IMR-90 (cell line): Measurements from ENCODE around the gene EMSY. TPM values are rescaled to one million over a fixed set of nuclear protein-coding genes. Genes with fewer than 3 reads are reported as not detected.
A peak's percentile ranks its signal among the peaks of the same experiment; 100 is the strongest.

Experiments
- ATAC-seq: fragments of 200-7000 bp; cut with Tn5 transposase; 2 replicates; pipeline ENCODE4 v1.9.1; 2020; ENCODE audit warnings: low read depth, mild to moderate bottlenecking, moderate library complexity
- BruUV-seq: library from RNA; stranded (reverse); fragments of 400-500 nt; replicated peaks from 2 replicates; lab custom pipeline; 2021; lab: Mats Ljungman, UMichigan
- CTCF ChIA-PET: fragments of 300-600 bp; formaldehyde crosslinking; extraction: SDS; loops from one replicate; lab custom pipeline; 2021; ENCODE audit warnings: antibody characterized with exemption; lab: Yijun Ruan, JAX
- POLR2A ChIA-PET: fragments of 300-600 bp; sonication (Branson Sonifier 250); formaldehyde crosslinking; loops from one replicate; lab custom pipeline; 2022; ENCODE audit warnings: antibody characterized with exemption; ENCODE audit not compliant: unreplicated experiment; lab: Charles Lee
- DNase-seq: peaks from one replicate; pipeline ENCODE4 v3.0.0; 2013
- H2AFZ ChIP-seq: replicated peaks from 2 replicates; pipeline ENCODE3; 2013; ENCODE audit warnings: low read length, mild to moderate bottlenecking; ENCODE audit not compliant: poor library complexity
- H2AK5ac ChIP-seq: 2 replicates; pipeline ENCODE4 v1.6.1; 2013; ENCODE audit warnings: low read depth, low read length, inconsistent platforms
- H2AK9ac ChIP-seq: replicated peaks from 2 replicates; pipeline ENCODE3; 2013; ENCODE audit warnings: mild to moderate bottlenecking, low read depth, low read length, moderate library complexity; ENCODE audit not compliant: poor library complexity
- H2BK120ac ChIP-seq: 2 replicates; pipeline ENCODE4 v1.6.1; 2013; ENCODE audit warnings: low read depth, low read length, inconsistent platforms
- H2BK15ac ChIP-seq: 3 replicates; pipeline ENCODE4 v1.6.1; 2013; ENCODE audit warnings: low read depth, low read length, inconsistent platforms
- H2BK20ac ChIP-seq: 2 replicates; pipeline ENCODE4 v1.6.1; 2013; ENCODE audit warnings: low read depth, mild to moderate bottlenecking, inconsistent platforms, low read length, moderate library complexity
- H2BK5ac ChIP-seq: 2 replicates; pipeline ENCODE4 v1.6.1; 2013; ENCODE audit warnings: mild to moderate bottlenecking, low read depth, low read length, inconsistent platforms; ENCODE audit not compliant: poor library complexity, severe bottlenecking
- H3K14ac ChIP-seq: replicated peaks from 2 replicates; pipeline ENCODE4 v1.6.1; 2013; ENCODE audit warnings: low read depth, low read length, inconsistent platforms
- H3K18ac ChIP-seq: 2 replicates; pipeline ENCODE4 v1.6.1; 2013; ENCODE audit warnings: low read depth, low read length, control low read depth
- H3K23ac ChIP-seq: 2 replicates; pipeline ENCODE4 v1.6.1; 2013; ENCODE audit warnings: low read depth, low read length, inconsistent platforms
- H3K27ac ChIP-seq: 2 replicates; pipeline ENCODE4 v1.5.1; 2013; ENCODE audit warnings: mild to moderate bottlenecking, control low read depth, low read length; ENCODE audit not compliant: insufficient read depth
- H3K27me3 ChIP-seq: 2 replicates; pipeline ENCODE4 v1.6.1; 2013; ENCODE audit warnings: low read length; ENCODE audit not compliant: control insufficient read depth, insufficient read depth
- H3K36me3 ChIP-seq: 2 replicates; pipeline ENCODE4 v1.6.1; 2013; ENCODE audit warnings: low read length, mixed read lengths; ENCODE audit not compliant: control insufficient read depth, insufficient read depth
- H3K4ac ChIP-seq: 2 replicates; pipeline ENCODE4 v1.6.1; 2013; ENCODE audit warnings: low read depth, low read length, inconsistent platforms
- H3K4me1 ChIP-seq: 2 replicates; pipeline ENCODE4 v1.6.1; 2013; ENCODE audit warnings: low read length, mixed read lengths; ENCODE audit not compliant: control insufficient read depth, insufficient read depth
- H3K4me2 ChIP-seq: 2 replicates; pipeline ENCODE4 v1.6.1; 2013; ENCODE audit warnings: low read depth, mild to moderate bottlenecking, control low read depth, low read length, moderate library complexity
- H3K4me3 ChIP-seq: 2 replicates; pipeline ENCODE4 v1.5.1; 2013; ENCODE audit warnings: low read depth, mild to moderate bottlenecking, control low read depth, low read length, moderate library complexity; ENCODE audit not compliant: insufficient read depth
- H3K56ac ChIP-seq: 2 replicates; pipeline ENCODE4 v1.6.1; 2013; ENCODE audit warnings: low read length, inconsistent platforms; ENCODE audit not compliant: insufficient read depth; ENCODE audit errors: extremely low read depth
- H3K79me1 ChIP-seq, 2 experiments: 2 replicates each; pipeline ENCODE4 v1.6.1; 2013; ENCODE audit warnings: low read length in 2 of 2, inconsistent platforms in 1 of 2, low read depth in 1 of 2
- H3K9ac ChIP-seq: 2 replicates; pipeline ENCODE4 v1.6.1; 2013; ENCODE audit warnings: low read depth, low read length, control low read depth
- H3K9me1 ChIP-seq: 2 replicates; pipeline ENCODE4 v1.6.1; 2013; ENCODE audit warnings: low read length, inconsistent platforms; ENCODE audit not compliant: insufficient read depth
- H3K9me3 ChIP-seq: 2 replicates; pipeline ENCODE4 v1.6.1; 2013; ENCODE audit warnings: low read length; ENCODE audit not compliant: control insufficient read depth, insufficient read depth
- H4K20me1 ChIP-seq: 2 replicates; pipeline ENCODE4 v1.6.1; 2013; ENCODE audit warnings: low read length, inconsistent platforms; ENCODE audit not compliant: insufficient read depth
- H4K5ac ChIP-seq: 2 replicates; pipeline ENCODE4 v1.6.1; 2013; ENCODE audit warnings: mild to moderate bottlenecking, low read depth, low read length, control low read depth
- H4K8ac ChIP-seq, 2 experiments: 2 replicates each; pipeline ENCODE4 v1.6.1; 2013; ENCODE audit warnings: low read depth in 2 of 2, low read length in 2 of 2, control low read depth in 1 of 2, inconsistent platforms in 1 of 2
- H4K91ac ChIP-seq: 2 replicates; pipeline ENCODE4 v1.6.1; 2013; ENCODE audit warnings: low read depth, low read length, inconsistent platforms; ENCODE audit not compliant: insufficient read depth
- CEBPB ChIP-seq: IDR thresholded peaks from 2 replicates; pipeline ENCODE4 v1.6.1; 2012; ENCODE audit warnings: low read depth, low read length, improper control_type of control experiment
- MAFK ChIP-seq: IDR thresholded peaks from 2 replicates; pipeline ENCODE4 v1.6.1; 2012; ENCODE audit warnings: low read depth, low read length, improper control_type of control experiment
- WGBS, 2 experiments: methylation state at CpG; one replicate each; pipeline versions ENCODE4 v1.1.5 to v1.1.7; 2013; ENCODE audit warnings: missing lambda C conversion rate in 2 of 2; ENCODE audit not compliant: insufficient read length in 1 of 2; ENCODE audit errors: extremely low coverage in 2 of 2; 5-methylcytosine and 5-hydroxymethylcytosine counted together
- dilution Hi-C: fragments of 300-500 bp; cut with HindIII; formaldehyde crosslinking; loops from one replicate; pipeline ENCODE4 v1.14.3; 2018; ENCODE audit warnings: low sequenced_read_pairs; ENCODE audit not compliant: unreplicated experiment
- in situ Hi-C: fragments of 300-500 bp; cut with MboI; formaldehyde crosslinking; loops from 3 replicates; pipeline ENCODE4 v1.14.3; 2019; ENCODE audit warnings: low sequenced_read_pairs, inconsistent platforms, mixed read lengths
- intact Hi-C: fragments of 100-400 bp; cut with micrococcal nuclease; formaldehyde crosslinking; loops from 2 replicates; pipeline ENCODE4 v1.10.0; 2022
- polyA plus RNA-seq, 3 experiments: library from polyadenylated mRNA; depleted of rRNA; stranded (reverse); fragments of >200 nt; gene quantifications; 2 replicates each; pipeline ENCODE4 v1.2.3, GENCODE V29; 2012; ENCODE audit warnings: low replicate concordance in 1 of 3
- total RNA-seq: library from RNA; depleted of rRNA; stranded (reverse); fragments of >200 nt; gene quantifications from 2 replicates; pipeline ENCODE4 v1.2.3, GENCODE V29; 2012

The EMSY gene
- total and polyA plus RNA-seq, 2 of the 4 experiments (the other 2 are of a cell fraction): 14.1 to 22.0 TPM

DNA sequence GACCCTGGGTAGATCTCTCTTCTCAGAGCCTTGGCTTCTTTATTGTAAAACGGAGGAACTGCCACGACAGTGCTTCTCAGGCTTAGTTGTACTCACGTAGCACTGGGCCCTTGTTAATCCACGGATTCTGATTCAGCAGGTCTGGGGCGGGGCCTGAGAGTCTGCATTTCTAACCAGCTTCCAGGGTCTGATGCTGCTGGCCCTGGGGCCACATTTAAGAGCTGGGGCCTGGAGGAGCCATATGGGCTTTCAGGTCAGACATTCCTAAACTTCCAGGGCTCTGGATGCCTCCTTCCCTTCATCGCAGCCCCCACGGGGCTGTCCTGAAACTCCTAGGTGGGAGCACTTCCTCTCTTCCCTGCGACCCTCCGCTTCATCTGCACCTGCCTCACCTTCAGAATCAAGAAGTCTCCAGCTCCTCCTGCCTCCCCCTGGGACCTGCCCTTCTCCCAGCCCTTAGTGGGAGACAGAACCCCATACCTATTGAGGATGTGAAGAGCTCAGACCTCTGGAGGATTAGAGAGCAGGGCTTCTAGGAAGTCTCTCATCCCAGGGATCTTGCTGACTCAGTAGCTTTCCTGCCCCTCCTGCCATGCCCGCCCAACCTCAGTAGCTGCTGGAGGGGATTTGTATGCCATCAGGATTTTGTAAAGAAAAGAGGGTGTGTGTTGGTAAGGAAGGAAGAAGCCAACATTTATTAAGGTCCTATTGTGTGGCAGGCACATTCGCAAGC lies 133.3 kb downstream of the EMSY start:
- no peaks in the 10 kb centered on the region for H3K27me3 ChIP-seq
- H3K23ac ChIP-seq: no peak overlapping the region
- intact Hi-C loops: no loop called here
- H3K9ac ChIP-seq: no peak overlapping the region
- H2AFZ ChIP-seq: peak overlapping the region; percentile 82
- dilution Hi-C loops: no loop called here
- H3K4me1 ChIP-seq: peaks cover 22% of the 10 kb centered on the region
- peak overlapping the region; percentile 47 for H2AK9ac ChIP-seq
- H3K9me1 ChIP-seq: peaks cover 19% of the 10 kb centered on the region
- H3K36me3 ChIP-seq: no peaks in the 10 kb centered on the region
- H2AK5ac ChIP-seq: peak overlapping the region; percentile 49; the same call in 1 of the 2 replicates
- H3K56ac ChIP-seq: no peak overlapping the region
- peak overlapping the region; percentile 60 for H4K91ac ChIP-seq
- DNase-seq: no peak
- H3K4me3 ChIP-seq: no peak overlapping the region
- ChIA-PET POLR2A (no interaction called here), CTCF (interaction anchor here (0.6 kb wide), 1 partner anchor 369 kb away, joined by 4 read pairs; no protein-coding TSS in a partner anchor)
- peak overlapping the region; percentile 44; the same call in 1 of the 3 replicates for H2BK15ac ChIP-seq
- peak overlapping the region; percentile 4; the same call in 1 of the 2 replicates for H3K4ac ChIP-seq
- TF ChIP-seq CEBPB: no peak
- peak; percentile 56; the same call in 1 of the 2 replicates for TF ChIP-seq MAFK
- H2BK120ac ChIP-seq: peak overlapping the region; percentile 36; the same call in 1 of the 2 replicates
- WGBS, 2 experiments: 91% methylated on average over 7 of the region's 11 CpGs; no CpG with 5 or more reads in 1 of the 2 experiments
- H3K18ac ChIP-seq: no peak overlapping the region; the same call in 1 of the 2 replicates
- no peak overlapping the region for H2BK5ac ChIP-seq
- in situ Hi-C loops: no loop called here
- peak overlapping the region; percentile 9; the same call in 1 of the 2 replicates for H2BK20ac ChIP-seq
- H3K14ac ChIP-seq: no peak overlapping the region
- no TSS peak for BruUV-seq
- H3K27ac ChIP-seq: no peak overlapping the region
- no peak for ATAC-seq
- no peaks in the 10 kb centered on the region for H4K20me1 ChIP-seq
- H3K9me3 ChIP-seq: no peaks in the 10 kb centered on the region
- peak overlapping the region; percentile 48 to 52; a peak in 3 of 4 replicates for H4K8ac ChIP-seq
- H4K5ac ChIP-seq: no peak overlapping the region
- no peaks in the 10 kb centered on the region for H3K79me1 ChIP-seq
- H3K4me2 ChIP-seq: no peak overlapping the region
